ENCODE measurements around the gene GMPPB.

GMPPB gene

DNA sequence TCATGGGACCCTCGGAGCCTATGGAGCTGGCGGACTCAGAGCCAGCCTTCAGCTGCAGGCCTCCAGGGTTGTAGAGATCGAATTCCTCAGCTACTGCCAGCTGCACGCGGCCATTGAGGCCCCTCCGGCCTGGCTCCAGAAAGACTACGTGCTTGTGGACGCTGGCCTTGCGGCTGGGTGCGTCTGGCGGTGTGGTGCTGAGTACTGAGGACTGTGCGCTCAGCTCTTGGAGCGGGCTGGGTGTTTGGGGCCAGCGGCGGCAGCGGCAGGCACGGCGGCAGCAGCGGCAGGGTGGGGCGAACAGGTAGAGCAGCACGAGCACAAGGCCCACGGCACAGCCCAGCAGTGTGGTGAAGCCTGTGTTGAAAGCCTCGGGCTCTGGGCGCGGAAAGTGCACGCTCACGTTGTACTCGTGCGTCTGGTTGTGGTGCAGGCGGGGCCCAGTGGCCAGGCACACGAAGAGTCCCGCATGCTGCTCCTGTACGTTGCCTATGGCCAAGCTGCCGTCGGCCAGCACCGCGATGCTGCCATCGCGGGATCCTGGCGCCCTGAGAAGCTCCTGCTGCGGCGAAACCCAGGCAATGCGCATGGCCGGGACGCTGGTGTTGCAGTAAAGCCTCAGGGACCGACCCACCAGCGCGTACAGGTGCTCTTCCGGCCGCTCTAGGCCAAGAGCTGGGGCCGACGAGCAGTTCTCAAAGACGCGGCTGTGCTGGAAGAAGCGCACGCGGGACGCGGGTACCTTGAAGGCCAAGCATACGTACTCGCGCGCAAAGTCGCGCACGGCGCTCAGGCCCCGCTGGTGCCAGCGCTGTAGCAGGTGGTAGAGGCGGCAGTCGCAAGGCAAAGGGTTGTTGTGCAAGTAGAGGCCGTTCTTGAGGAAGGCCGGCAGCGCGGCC lies 5.5 kb downstream of the GMPPB start:
- DNase-seq (ENCODE audit: insufficient read length) = no peak
- TF ChIP-seq TAF1 (IDR thresholded peaks at IDR 0.05; ENCODE audit: borderline replicate concordance, low read depth, low read length) = no peak
- no peak for TF ChIP-seq POLR2A (IDR thresholded peaks at IDR 0.05; ENCODE audit: low read depth, low read length)
- no peak for TF ChIP-seq POLR2AphosphoS5 (IDR thresholded peaks at IDR 0.05; ENCODE audit: low read depth, low read length)
- FAIRE-seq = no peak

DNA sequence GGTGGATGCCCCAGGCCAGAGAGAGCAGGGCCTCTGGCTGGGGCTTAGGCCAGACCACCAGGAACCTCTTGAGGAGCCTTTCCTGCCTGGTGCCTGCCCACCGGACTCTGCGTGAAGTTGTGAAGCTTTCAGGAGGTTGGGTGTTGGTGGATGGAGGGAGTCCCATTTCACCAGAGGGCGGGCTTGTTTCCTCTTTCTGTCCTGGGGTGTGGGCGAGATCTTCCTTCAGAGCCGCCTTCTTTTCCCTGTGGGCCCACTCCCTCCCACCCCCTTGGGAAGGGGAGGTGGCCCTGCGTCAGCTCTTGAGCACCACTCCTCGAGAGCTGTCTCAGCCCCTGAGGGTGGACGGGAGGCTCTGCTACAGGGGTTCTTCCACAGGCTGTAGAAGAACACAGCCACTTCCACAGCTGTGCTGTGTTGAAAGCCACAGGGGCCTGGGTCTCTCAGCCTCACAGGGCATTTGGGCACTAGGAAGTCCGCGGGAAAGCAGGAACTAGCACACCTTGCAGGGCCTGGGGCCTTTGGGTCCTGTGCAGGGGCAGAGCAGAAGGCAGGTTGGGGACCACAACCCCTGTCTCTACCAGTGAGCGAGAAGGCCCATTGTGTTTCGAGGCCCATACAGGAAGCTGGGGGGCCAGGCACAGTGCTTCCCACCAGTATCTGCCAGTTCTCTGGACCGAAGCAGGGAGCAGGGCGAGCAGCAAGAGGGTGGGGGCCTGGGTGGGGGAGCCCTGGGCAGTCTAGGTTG lies 6.4 kb downstream of the GMPPB start:
- no peak for TF ChIP-seq TAF1 (IDR thresholded peaks at IDR 0.05; ENCODE audit: borderline replicate concordance, low read depth, low read length)
- no peak; the same call in 1 of the 2 replicates for TF ChIP-seq POLR2A (IDR thresholded peaks at IDR 0.05; ENCODE audit: low read depth, low read length)
- no peak; the same call in none of the 2 replicates for TF ChIP-seq POLR2AphosphoS5 (IDR thresholded peaks at IDR 0.05; ENCODE audit: low read depth, low read length)
- DNase-seq (ENCODE audit: insufficient read length) = no peak
- FAIRE-seq = no peak

DNA sequence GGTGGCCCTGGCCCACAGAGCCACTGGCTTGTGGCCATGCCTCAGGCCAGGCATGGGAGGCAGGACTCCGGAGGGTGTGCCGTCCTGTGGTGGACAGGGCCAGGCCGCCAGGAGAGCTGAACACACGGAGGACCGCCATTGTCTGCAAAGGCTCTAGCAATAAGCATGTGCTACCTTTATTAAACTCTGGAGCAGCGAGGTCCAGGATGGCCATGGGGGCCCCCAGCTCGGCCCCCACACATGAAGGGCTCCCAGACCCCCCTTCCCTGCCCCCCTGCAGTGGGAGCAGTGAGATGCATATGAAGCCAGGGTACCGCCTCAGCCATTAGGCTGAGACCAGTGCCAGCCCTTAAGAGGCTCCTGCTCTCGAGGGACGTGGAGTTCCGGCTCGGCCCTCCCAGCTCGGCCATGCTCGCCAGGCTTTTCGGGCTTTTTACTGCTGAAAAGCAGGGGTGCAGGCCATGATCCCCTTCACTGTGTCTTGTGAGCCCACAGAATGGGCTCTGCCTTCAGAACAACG lies 7.0 kb downstream of the GMPPB start:
- DNase-seq (ENCODE audit: insufficient read length) = no peak

DNA sequence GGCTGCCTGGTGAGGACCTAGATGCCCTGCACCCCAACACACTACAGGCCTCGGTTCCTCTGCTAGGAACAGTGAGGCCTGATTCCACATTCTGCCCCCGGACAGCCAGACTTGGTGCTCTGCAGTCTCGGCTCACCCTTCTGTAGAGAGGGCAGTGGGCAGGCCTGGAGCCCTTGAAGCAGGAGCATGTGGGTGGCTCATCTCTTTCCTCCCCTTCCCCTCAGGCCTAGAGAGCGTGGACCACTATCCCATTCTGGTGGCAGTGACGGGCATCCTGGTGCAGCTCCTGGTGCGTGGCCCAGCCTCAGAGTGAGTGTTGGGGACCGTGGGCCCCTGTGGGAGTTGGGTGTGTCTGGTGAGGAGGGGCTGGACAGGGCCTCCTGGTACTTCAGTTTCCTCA lies 7.6 kb downstream of the GMPPB start:
- TF ChIP-seq TAF1 (IDR thresholded peaks at IDR 0.05; ENCODE audit: borderline replicate concordance, low read depth, low read length) (no peak), POLR2AphosphoS5 (IDR thresholded peaks at IDR 0.05; ENCODE audit: low read depth, low read length) (no peak), POLR2A (IDR thresholded peaks at IDR 0.05; ENCODE audit: low read depth, low read length) (no peak)
- FAIRE-seq (no peak), DNase-seq (ENCODE audit: insufficient read length) (no peak)

More for the DNA sequence above, 7.0 kb downstream of the GMPPB start:
- no peak for FAIRE-seq
- no peak; the same call in 1 of the 2 replicates for TF ChIP-seq POLR2AphosphoS5 (IDR thresholded peaks at IDR 0.05; ENCODE audit: low read depth, low read length)
- no peak for TF ChIP-seq POLR2A (IDR thresholded peaks at IDR 0.05; ENCODE audit: low read depth, low read length)
- TF ChIP-seq TAF1 (IDR thresholded peaks at IDR 0.05; ENCODE audit: borderline replicate concordance, low read depth, low read length) = no peak

DNA sequence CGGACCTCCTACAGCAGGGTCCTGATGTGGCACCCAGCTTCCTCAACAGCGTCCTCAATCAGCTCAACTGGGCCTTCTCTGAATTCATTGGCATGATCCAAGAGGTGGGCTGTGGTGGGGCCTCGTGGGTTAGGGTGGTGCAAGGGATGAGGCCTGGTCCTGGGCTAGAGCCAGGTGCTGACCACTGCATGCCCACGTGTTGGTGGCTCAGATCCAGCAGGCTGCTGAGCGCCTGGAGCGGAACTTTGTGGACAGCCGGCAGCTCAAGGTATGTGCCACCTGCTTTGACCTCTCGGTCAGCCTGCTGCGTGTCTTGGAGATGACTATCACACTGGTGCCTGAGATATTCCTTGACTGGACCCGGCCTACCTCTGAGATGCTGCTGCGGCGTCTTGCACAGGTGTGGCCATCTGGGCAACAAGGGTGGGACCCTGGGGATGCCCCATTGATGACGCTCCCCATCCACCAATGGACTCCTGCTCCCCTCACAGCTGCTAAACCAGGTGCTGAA lies 8.1 kb downstream of the GMPPB start:
- DNase-seq (ENCODE audit: insufficient read length) (no peak), FAIRE-seq (no peak)
- no peak for TF ChIP-seq TAF1 (IDR thresholded peaks at IDR 0.05; ENCODE audit: borderline replicate concordance, low read depth, low read length)
- no peak for TF ChIP-seq POLR2AphosphoS5 (IDR thresholded peaks at IDR 0.05; ENCODE audit: low read depth, low read length)
- TF ChIP-seq POLR2A (IDR thresholded peaks at IDR 0.05; ENCODE audit: low read depth, low read length) = no peak

DNA sequence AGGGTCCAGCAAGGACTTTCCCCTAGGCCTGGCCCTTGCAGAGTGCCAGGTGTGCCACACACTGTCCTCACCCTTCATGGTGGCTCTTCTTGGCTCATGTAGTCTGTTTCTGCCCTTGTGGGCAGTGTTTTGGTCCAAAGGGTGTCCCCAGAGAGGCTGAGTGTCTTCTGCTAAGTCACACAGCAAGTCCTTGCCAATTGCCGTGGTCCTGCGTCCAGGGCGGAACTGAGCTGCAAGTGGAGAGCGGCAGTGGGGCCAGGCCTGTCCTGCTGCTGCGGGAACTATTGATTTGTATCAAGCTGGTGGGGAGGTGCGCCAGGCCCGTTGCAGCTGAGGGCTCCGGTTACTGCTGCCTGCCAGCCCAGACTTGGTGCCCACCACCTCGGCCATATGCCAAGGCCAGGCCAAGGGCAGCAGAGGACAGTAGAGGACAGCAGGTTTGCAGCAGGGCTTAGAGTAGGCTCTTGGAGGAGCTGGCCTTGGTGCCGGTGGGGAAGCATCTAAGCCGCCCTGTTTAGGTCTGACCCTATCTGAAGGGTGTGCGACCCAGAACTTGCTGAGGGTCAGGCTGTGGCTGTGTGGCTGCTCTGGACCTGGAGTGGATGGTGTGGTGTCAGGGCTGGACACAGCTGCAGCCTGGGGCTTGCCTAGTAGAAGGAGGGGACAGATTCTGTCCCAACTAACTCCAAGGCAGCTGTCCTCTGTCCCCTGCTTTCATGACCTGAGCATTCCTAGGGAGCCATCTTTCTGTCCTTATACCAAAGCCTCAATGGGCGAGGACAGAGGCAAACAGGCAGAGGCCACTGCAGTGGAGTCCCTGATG lies 8.8 kb downstream of the GMPPB start:
- no peak for TF ChIP-seq TAF1 (IDR thresholded peaks at IDR 0.05; ENCODE audit: borderline replicate concordance, low read depth, low read length)
- TF ChIP-seq POLR2A (IDR thresholded peaks at IDR 0.05; ENCODE audit: low read depth, low read length) = peak; percentile 28; the same call in 1 of the 2 replicates
- no peak for FAIRE-seq
- DNase-seq (ENCODE audit: insufficient read length) = no peak

DNA sequence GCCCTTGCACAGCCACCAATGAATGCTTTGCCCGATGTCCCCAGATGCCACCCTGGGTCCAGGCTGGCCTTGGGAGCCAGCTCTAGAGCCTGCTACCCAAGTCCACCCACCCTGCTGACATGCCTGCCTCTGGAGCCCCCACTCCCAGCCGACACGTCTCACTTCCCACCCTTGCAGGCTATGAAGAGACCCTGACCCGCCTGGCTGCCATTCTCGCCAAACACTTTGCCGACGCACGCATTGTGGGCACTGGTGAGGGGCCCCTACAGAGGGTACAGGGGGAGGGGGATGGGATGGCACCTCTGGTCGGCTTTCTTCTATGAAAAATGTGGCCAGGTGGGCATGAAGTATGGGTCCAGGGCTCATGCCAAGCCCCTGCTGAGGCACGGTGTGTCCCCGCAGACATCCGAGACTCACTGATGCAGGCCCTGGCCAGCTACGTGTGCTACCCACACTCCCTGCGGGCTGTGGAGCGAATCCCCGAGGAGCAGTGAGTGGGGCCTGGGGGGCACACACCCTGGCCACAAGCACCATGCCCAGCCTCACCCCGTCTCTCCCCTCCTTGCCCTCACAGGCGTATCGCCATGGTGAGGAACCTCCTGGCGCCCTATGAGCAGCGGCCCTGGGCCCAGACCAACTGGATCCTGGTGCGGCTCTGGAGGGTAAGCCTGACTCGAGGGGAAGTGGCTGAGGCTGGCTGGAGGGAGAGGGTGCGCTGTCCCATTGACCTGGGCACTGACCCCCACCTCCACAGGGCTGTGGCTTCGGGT lies 10.2 kb downstream of the GMPPB start:
- no peak for FAIRE-seq
- TF ChIP-seq POLR2A (IDR thresholded peaks at IDR 0.05; ENCODE audit: low read depth, low read length) (no peak; the same call in 1 of the 2 replicates), TAF1 (IDR thresholded peaks at IDR 0.05; ENCODE audit: borderline replicate concordance, low read depth, low read length) (no peak), POLR2AphosphoS5 (IDR thresholded peaks at IDR 0.05; ENCODE audit: low read depth, low read length) (no peak)
- no peak for DNase-seq (ENCODE audit: insufficient read length)

DNA sequence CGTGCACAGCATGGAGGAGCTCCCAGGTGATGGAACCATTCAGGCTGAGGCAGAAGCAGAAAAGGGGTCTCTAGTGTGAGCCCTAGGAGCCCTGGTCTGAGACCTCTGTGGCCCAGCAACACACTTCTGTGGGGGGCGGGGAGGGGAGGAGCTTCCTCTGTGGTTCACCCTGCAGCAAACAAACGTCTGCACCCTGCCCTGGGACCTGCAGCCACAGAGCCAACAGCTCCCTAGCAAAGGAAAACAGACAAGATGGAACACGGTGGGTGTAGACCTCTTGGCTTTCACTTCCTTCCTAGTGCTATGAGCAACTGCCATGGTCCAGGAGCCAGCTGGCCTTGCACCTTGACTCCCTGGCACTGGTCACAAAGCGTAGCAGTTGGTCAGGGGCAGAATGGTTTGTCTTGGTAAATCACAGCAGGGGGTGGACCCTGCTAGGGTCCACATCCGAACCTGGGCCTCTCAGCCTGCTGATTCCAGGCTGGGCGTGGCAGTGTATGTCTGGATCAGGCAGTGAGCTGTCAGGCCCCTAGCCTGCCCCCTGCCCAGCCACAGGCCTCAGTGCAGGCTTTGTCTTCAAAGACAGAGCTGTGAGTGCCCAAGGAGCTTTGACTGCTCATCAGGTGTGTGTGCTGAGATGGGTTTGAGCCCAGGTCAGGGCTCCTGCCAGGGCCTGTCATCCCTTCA lies 11.0 kb downstream of the GMPPB start:
- no peak for FAIRE-seq
- TF ChIP-seq TAF1 (IDR thresholded peaks at IDR 0.05; ENCODE audit: borderline replicate concordance, low read depth, low read length) (no peak), POLR2A (IDR thresholded peaks at IDR 0.05; ENCODE audit: low read depth, low read length) (0 out of 2 replicates have a peak, but pooled peaks have one; percentile 2), POLR2AphosphoS5 (IDR thresholded peaks at IDR 0.05; ENCODE audit: low read depth, low read length) (no peak)
- no peak for DNase-seq (ENCODE audit: insufficient read length)

DNA sequence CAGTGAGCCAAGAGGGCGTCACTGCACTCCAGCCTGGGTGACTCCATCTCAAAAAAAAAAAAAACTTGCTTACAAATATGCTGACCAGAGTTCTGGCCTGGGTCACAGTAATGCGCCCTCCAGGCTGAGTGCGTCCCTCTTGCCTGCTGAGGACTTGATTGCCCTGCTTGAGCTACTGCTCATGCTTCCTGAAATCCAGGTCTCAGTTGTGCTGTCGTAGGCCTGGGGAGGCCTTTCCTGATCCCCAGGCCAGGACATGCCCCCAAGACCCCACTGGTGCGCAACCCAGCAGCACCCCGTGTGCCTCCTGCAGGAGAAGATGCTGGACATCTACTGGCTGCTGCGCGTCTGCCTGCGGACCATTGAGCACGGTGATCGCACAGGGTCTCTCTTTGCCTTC lies 11.6 kb downstream of the GMPPB start:
- no peak for TF ChIP-seq TAF1 (IDR thresholded peaks at IDR 0.05; ENCODE audit: borderline replicate concordance, low read depth, low read length)
- DNase-seq (ENCODE audit: insufficient read length) = no peak
- no peak for FAIRE-seq

DNA sequence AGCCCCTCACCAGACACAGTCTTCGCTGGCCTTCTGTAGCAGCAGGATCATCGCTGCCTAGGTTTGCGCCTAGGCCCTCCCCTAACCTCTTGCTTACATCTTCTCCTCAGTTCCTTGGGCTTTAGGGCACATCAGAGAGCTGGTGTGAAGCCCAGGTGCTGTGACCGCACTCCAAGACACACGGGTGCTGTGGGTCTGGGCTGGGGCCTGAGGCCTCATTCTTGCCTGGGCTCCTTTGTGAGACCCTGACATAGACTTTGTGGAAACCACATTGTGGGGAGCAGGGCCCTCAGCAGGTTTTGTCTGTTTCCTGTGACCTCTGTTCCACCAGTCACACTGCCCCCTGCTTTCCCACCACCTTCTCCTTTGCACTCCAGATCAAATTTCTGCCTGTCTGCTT lies 12.3 kb downstream of the GMPPB start:
- no peak for FAIRE-seq
- TF ChIP-seq POLR2AphosphoS5 (IDR thresholded peaks at IDR 0.05; ENCODE audit: low read depth, low read length) = no peak
- TF ChIP-seq POLR2A (IDR thresholded peaks at IDR 0.05; ENCODE audit: low read depth, low read length) = no peak
- no peak for TF ChIP-seq TAF1 (IDR thresholded peaks at IDR 0.05; ENCODE audit: borderline replicate concordance, low read depth, low read length)
- DNase-seq (ENCODE audit: insufficient read length) = no peak

Data from GM12892 (cell line).